Naive thymus-derived CD8-positive, alpha-beta T cell (primary cell): ENCODE measurements around the gene RING1. TPM values are rescaled to one million over a fixed set of nuclear protein-coding genes. Genes with fewer than 3 reads are reported as not detected.

ENCODE experiments used
- microRNA-seq: library from miRNA; unstranded; fragments of <30 nt; microRNA quantifications from one replicate; pipeline ENCODE4 v1.2.0, GENCODE V29; 2022; ENCODE audit warnings: borderline microRNAs expressed
- polyA plus RNA-seq, 3 donors: library from polyadenylated mRNA; unstranded; fragments of 300-500 nt; fragmentation: Illumina TruSeq; gene quantifications; one replicate each; pipeline ENCODE4 v1.2.3, GENCODE V29; 2021
- total RNA-seq, 8 experiments: library from RNA in 2 of 8; stranded (reverse) in 2 of 8; gene quantifications; one replicate each; pipeline ENCODE4 v1.2.3 and lab custom pipeline; 2021 to 2026

RING1 gene
- total and polyA plus RNA-seq, 5 experiments from 2014 or later = 12.1 to 59.1 (median 12.5) TPM

Small RNA genes lying within 50 kb of the gene (microRNA-seq; reads per million reads assigned to microRNA genes)
- gene MIR219A1 = not detected

Other genes with a start within 250 kb of the RING1 start
- gene BRD2, start 239.9 kb upstream of the RING1 start, total RNA-seq = 100 to 1,000 TPM; 454 to 455 TPM
- gene BRD2, start 239.9 kb upstream of the RING1 start, polyA plus RNA-seq = 10 to 100 TPM; 24.5 to 72.8 (median 29.8) TPM
- 10 to 100 TPM; 50.7 to 51.7 TPM for gene HLA-DOA, start 198.9 kb upstream of the RING1 start, total RNA-seq
- 10 to 100 TPM; 26.4 to 61.0 (median 33.2) TPM for gene HLA-DOA, start 198.9 kb upstream of the RING1 start, polyA plus RNA-seq
- gene HLA-DPA1, start 134.9 kb upstream of the RING1 start, total RNA-seq = 10 to 100 TPM; 32.6 to 35.9 TPM
- gene HLA-DPA1, start 134.9 kb upstream of the RING1 start, polyA plus RNA-seq = 100 to 1,000 TPM in 1 of 3 donors, 10 to 100 TPM in 2; 19.5 to 121 (median 77.1) TPM
- 10 to 100 TPM; 42.8 to 44.0 TPM for gene HLA-DPB1, start 132.5 kb upstream of the RING1 start, total RNA-seq
- gene HLA-DPB1, start 132.5 kb upstream of the RING1 start, polyA plus RNA-seq = 100 to 1,000 TPM in 2 of 3 donors, 10 to 100 TPM in 1; 62.2 to 228 (median 186) TPM
- 1 to 10 TPM; 7.5 to 8.0 TPM for gene COL11A2, start 16.0 kb upstream of the RING1 start, total RNA-seq
- gene COL11A2, start 16.0 kb upstream of the RING1 start, polyA plus RNA-seq = under 1 TPM; 0.08 to 0.48 (median 0.13) TPM
- 100 to 1,000 TPM; 126 to 127 TPM for gene RXRB, start 7.8 kb upstream of the RING1 start, total RNA-seq
- gene RXRB, start 7.8 kb upstream of the RING1 start, polyA plus RNA-seq = 10 to 100 TPM in 1 of 3 donors, 1 to 10 TPM in 2; 6.6 to 10.9 (median 7.3) TPM
- 10 to 100 TPM; 35.5 to 36.4 TPM for gene SLC39A7, start 7.6 kb upstream of the RING1 start, total RNA-seq
- 10 to 100 TPM; 18.8 to 23.8 (median 21.8) TPM for gene SLC39A7, start 7.6 kb upstream of the RING1 start, polyA plus RNA-seq
- gene HSD17B8, start 3.8 kb upstream of the RING1 start, total RNA-seq = 10 to 100 TPM; 28.7 to 29.0 TPM
- gene HSD17B8, start 3.8 kb upstream of the RING1 start, polyA plus RNA-seq = 10 to 100 TPM; 75.0 to 79.2 (median 75.9) TPM
- gene VPS52, start 63.4 kb downstream of the RING1 start, total RNA-seq = 100 to 1,000 TPM; 116 TPM
- gene VPS52, start 63.4 kb downstream of the RING1 start, polyA plus RNA-seq = 10 to 100 TPM in 2 of 3 donors, 1 to 10 TPM in 1; 9.3 to 19.3 (median 15.2) TPM
- 1,000 to 10,000 TPM; 4,620 to 4,686 TPM for gene RPS18, start 63.6 kb downstream of the RING1 start, total RNA-seq
- gene RPS18, start 63.6 kb downstream of the RING1 start, polyA plus RNA-seq = over 10,000 TPM in 2 of 3 donors, 1,000 to 10,000 TPM in 1; 9,896 to 11,320 (median 11,293) TPM
- 10 to 100 TPM; 37.8 to 41.9 TPM for gene B3GALT4, start 68.6 kb downstream of the RING1 start, total RNA-seq
- gene B3GALT4, start 68.6 kb downstream of the RING1 start, polyA plus RNA-seq = 10 to 100 TPM; 14.5 to 20.4 (median 18.7) TPM
- 10 to 100 TPM; 53.3 to 59.0 TPM for gene WDR46, start 80.7 kb downstream of the RING1 start, total RNA-seq
- gene WDR46, start 80.7 kb downstream of the RING1 start, polyA plus RNA-seq = 10 to 100 TPM; 71.3 to 83.7 (median 74.1) TPM
- 10 to 100 TPM; 30.4 to 36.6 TPM for gene PFDN6, start 81.1 kb downstream of the RING1 start, total RNA-seq
- gene PFDN6, start 81.1 kb downstream of the RING1 start, polyA plus RNA-seq = 10 to 100 TPM; 33.4 to 38.2 (median 35.5) TPM
- 10 to 100 TPM; 60.3 to 66.4 TPM for gene RGL2, start 90.4 kb downstream of the RING1 start, total RNA-seq
- gene RGL2, start 90.4 kb downstream of the RING1 start, polyA plus RNA-seq = 1 to 10 TPM; 5.3 to 9.9 (median 7.0) TPM
- 100 to 1,000 TPM; 212 to 215 TPM for gene TAPBP, start 105.6 kb downstream of the RING1 start, total RNA-seq
- 100 to 1,000 TPM; 259 to 372 (median 327) TPM for gene TAPBP, start 105.6 kb downstream of the RING1 start, polyA plus RNA-seq
- gene ZBTB22, start 109.2 kb downstream of the RING1 start, total RNA-seq = 10 to 100 TPM; 29.7 to 33.6 TPM
- 10 to 100 TPM; 10.4 to 13.4 (median 10.7) TPM for gene ZBTB22, start 109.2 kb downstream of the RING1 start, polyA plus RNA-seq
- 10 to 100 TPM; 88.0 to 88.1 TPM for gene DAXX, start 114.5 kb downstream of the RING1 start, total RNA-seq
- gene DAXX, start 114.5 kb downstream of the RING1 start, polyA plus RNA-seq = 100 to 1,000 TPM in 1 of 3 donors, 10 to 100 TPM in 2; 77.5 to 132 (median 86.5) TPM
- 1 to 10 TPM in 1 of 2 experiments, under 1 TPM in 1; 0.60 to 1.2 TPM for gene KIFC1, start 183.3 kb downstream of the RING1 start, total RNA-seq
- gene KIFC1, start 183.3 kb downstream of the RING1 start, polyA plus RNA-seq = under 1 TPM in 2 of 3 donors, not detected in 1; 0.26 to 0.46 TPM
- 100 to 1,000 TPM; 213 to 223 TPM for gene PHF1, start 202.5 kb downstream of the RING1 start, total RNA-seq
- gene PHF1, start 202.5 kb downstream of the RING1 start, polyA plus RNA-seq = 10 to 100 TPM; 44.3 to 71.4 (median 45.3) TPM
- 100 to 1,000 TPM; 198 to 201 TPM for gene CUTA, start 209.6 kb downstream of the RING1 start, total RNA-seq
- gene CUTA, start 209.6 kb downstream of the RING1 start, polyA plus RNA-seq = 100 to 1,000 TPM; 338 to 441 (median 385) TPM
- 10 to 100 TPM; 57.0 to 66.6 TPM for gene SYNGAP1, start 211.6 kb downstream of the RING1 start, total RNA-seq
- gene SYNGAP1, start 211.6 kb downstream of the RING1 start, polyA plus RNA-seq = 1 to 10 TPM in 2 of 3 donors, under 1 TPM in 1; 0.38 to 1.9 (median 1.4) TPM
- 10 to 100 TPM; 10.6 to 11.9 TPM for gene ZBTB9, start 246.1 kb downstream of the RING1 start, total RNA-seq
- gene ZBTB9, start 246.1 kb downstream of the RING1 start, polyA plus RNA-seq = 10 to 100 TPM in 1 of 3 donors, 1 to 10 TPM in 2; 3.7 to 10.4 (median 6.4) TPM